Stimulated activated naive B cell treated with anti-CD40 and anti-IgM and Interleukin-4, amounts not matched to agents 10 μg/mL and 1 μg/mL and 100 μg/mL, for 72 hours (primary cell): ENCODE data around the gene GRK6.

Experiments used
- ATAC-seq, 2 donors: fragments of 150-1000 bp; cut with Tn5 transposase; replicated peaks; 2 replicates each; pipeline ENCODE4 v1.10.0; 2021; ENCODE audit warnings: moderate library complexity in 1 of 2
- DNase-seq: peaks from one replicate; pipeline ENCODE4 v3.0.0; 2021
- H3K27ac Mint-ChIP-seq: one replicate; pipeline ENCODE4 v1.8.0; 2022; ENCODE audit warnings: mild to moderate bottlenecking, mixed read lengths
- H3K27me3 Mint-ChIP-seq, 2 donors: one replicate each; pipeline ENCODE4 v1.8.0; 2022; ENCODE audit warnings: mixed read lengths in 2 of 2
- H3K36me3 Mint-ChIP-seq, 2 donors: one replicate each; pipeline ENCODE4 v1.8.0; 2022; ENCODE audit warnings: mixed read lengths in 2 of 2, mild to moderate bottlenecking in 1 of 2
- H3K4me1 Mint-ChIP-seq, 2 donors: one replicate each; pipeline ENCODE4 v1.8.0; 2022; ENCODE audit warnings: mixed read lengths in 2 of 2, mild to moderate bottlenecking in 1 of 2
- H3K4me3 Mint-ChIP-seq, 2 donors: one replicate each; pipeline ENCODE4 v1.8.0; 2022; ENCODE audit warnings: mild to moderate bottlenecking in 2 of 2, mixed read lengths in 2 of 2, moderate library complexity in 1 of 2
- H3K9me3 Mint-ChIP-seq, 2 donors: one replicate each; pipeline ENCODE4 v1.8.0; 2022; ENCODE audit warnings: mixed read lengths in 2 of 2, mild to moderate bottlenecking in 1 of 2

GRK6 gene

GRCh38 chr5:177455661-177456590 is 29.4 kb downstream of the GRK6 start:
- Mint-ChIP-seq H3K27me3 (no peaks in the 10 kb centered on the region), H3K4me1 (peaks cover 19 to 44% of the 10 kb centered on the region in 2 donors), H3K9me3 (no peaks in the 10 kb centered on the region), H3K36me3 (peaks cover under 1 to 3% of the 10 kb centered on the region in 2 donors), H3K27ac (peak overlapping the region; percentile 82), H3K4me3 (peak overlapping the region; percentile 83 to 86)
- peak; percentile 83 for DNase-seq
- ATAC-seq, result peak; percentile 44 to 50

- Mint-ChIP-seq H3K4me1 (peaks cover 22 to 45% of the 10 kb centered on the region in 2 donors), H3K36me3 (peaks cover 0 to 1% of the 10 kb centered on the region in 2 donors), H3K9me3 (no peaks in the 10 kb centered on the region), H3K4me3 (peak overlapping the region; percentile 83 to 86), H3K27me3 (peaks cover 4% of the 10 kb centered on the region in 2 donors), H3K27ac (no peak overlapping the region)
- ATAC-seq (no peak), DNase-seq (no peak)
Observed at GRCh38 chr5:177456591-177456964, 30.1 kb downstream of the GRK6 start.

- peak; percentile 66 for DNase-seq
- Mint-ChIP-seq H3K4me3 (no peak overlapping the region), H3K27ac (no peak overlapping the region)
Observed at GRCh38 chr5:177456976-177457851, 30.7 kb downstream of the GRK6 start.

GRCh38 chr5:177457852-177458681 is 31.6 kb downstream of the GRK6 start:
- H3K4me3 Mint-ChIP-seq, result no peak overlapping the region
- peaks cover 24 to 46% of the 10 kb centered on the region in 2 donors for H3K4me1 Mint-ChIP-seq
- H3K27ac Mint-ChIP-seq, result no peak overlapping the region
- peaks cover 0 to 1% of the 10 kb centered on the region in 2 donors for H3K36me3 Mint-ChIP-seq
- no peaks in the 10 kb centered on the region for H3K9me3 Mint-ChIP-seq
- ATAC-seq (no peak), DNase-seq (no peak)
- H3K27me3 Mint-ChIP-seq, result peaks cover 4 to 6% of the 10 kb centered on the region in 2 donors

More at GRCh38 chr5:177456976-177457851, 30.7 kb downstream of the GRK6 start:
- Mint-ChIP-seq H3K9me3 (no peaks in the 10 kb centered on the region), H3K27me3 (peaks cover 4 to 6% of the 10 kb centered on the region in 2 donors), H3K36me3 (peaks cover 0 to 1% of the 10 kb centered on the region in 2 donors), H3K4me1 (peaks cover 26 to 46% of the 10 kb centered on the region in 2 donors)
- ATAC-seq, result peak; percentile 20 to 24

GRCh38 chr5:177458912-177459350 is 32.5 kb downstream of the GRK6 start:
- Mint-ChIP-seq H3K4me1 (peaks cover 15 to 38% of the 10 kb centered on the region in 2 donors), H3K27ac (no peak overlapping the region), H3K36me3 (peaks cover 0 to 1% of the 10 kb centered on the region in 2 donors), H3K9me3 (no peaks in the 10 kb centered on the region), H3K27me3 (peaks cover 4 to 6% of the 10 kb centered on the region in 2 donors), H3K4me3 (no peak overlapping the region)
- no peak for ATAC-seq
- DNase-seq, result no peak

- H3K4me3 Mint-ChIP-seq, result no peak overlapping the region
- H3K27ac Mint-ChIP-seq, result no peak overlapping the region
- ATAC-seq (no peak), DNase-seq (no peak)
- peaks cover 0 to 1% of the 10 kb centered on the region in 2 donors for H3K36me3 Mint-ChIP-seq
- H3K27me3 Mint-ChIP-seq, result peaks cover 4 to 6% of the 10 kb centered on the region in 2 donors
- H3K9me3 Mint-ChIP-seq, result no peaks in the 10 kb centered on the region
- H3K4me1 Mint-ChIP-seq, result peaks cover 14 to 34% of the 10 kb centered on the region in 2 donors
Observed at GRCh38 chr5:177459357-177459756, 32.9 kb downstream of the GRK6 start.

GRCh38 chr5:177459819-177460628 is 33.5 kb downstream of the GRK6 start:
- H3K36me3 Mint-ChIP-seq, result peaks cover 0 to 1% of the 10 kb centered on the region in 2 donors
- H3K4me3 Mint-ChIP-seq, result no peak overlapping the region
- peaks cover 4 to 6% of the 10 kb centered on the region in 2 donors for H3K27me3 Mint-ChIP-seq
- H3K4me1 Mint-ChIP-seq, result peaks cover 14 to 34% of the 10 kb centered on the region in 2 donors
- no peak for ATAC-seq
- DNase-seq, result no peak
- peak overlapping the region; percentile 37 for H3K27ac Mint-ChIP-seq
- H3K9me3 Mint-ChIP-seq, result no peaks in the 10 kb centered on the region

GRCh38 chr5:177462021-177462670 is 35.7 kb downstream of the GRK6 start:
- Mint-ChIP-seq H3K9me3 (no peaks in the 10 kb centered on the region), H3K4me1 (peaks cover 11 to 21% of the 10 kb centered on the region in 2 donors), H3K27me3 (peaks cover 4 to 6% of the 10 kb centered on the region in 2 donors), H3K36me3 (no peaks in the 10 kb centered on the region), H3K4me3 (peak overlapping the region; percentile 49 to 65), H3K27ac (peak overlapping the region; percentile 84)
- DNase-seq, result no peak
- ATAC-seq, result no peak

GRCh38 chr5:177465044-177465443 is 38.6 kb downstream of the GRK6 start:
- ATAC-seq (no peak), DNase-seq (no peak)
- Mint-ChIP-seq H3K27ac (no peak overlapping the region), H3K36me3 (no peaks in the 10 kb centered on the region), H3K9me3 (no peaks in the 10 kb centered on the region), H3K27me3 (peaks cover 4 to 6% of the 10 kb centered on the region in 2 donors), H3K4me3 (no peak overlapping the region), H3K4me1 (peaks cover 9 to 17% of the 10 kb centered on the region in 2 donors)

GRCh38 chr5:177466861-177467260 is 40.4 kb downstream of the GRK6 start:
- H3K27ac Mint-ChIP-seq, result peak overlapping the region; percentile 25
- H3K27me3 Mint-ChIP-seq, result no peaks in the 10 kb centered on the region
- DNase-seq, result no peak
- H3K36me3 Mint-ChIP-seq, result no peaks in the 10 kb centered on the region
- no peak overlapping the region for H3K4me3 Mint-ChIP-seq
- no peak for ATAC-seq
- no peaks in the 10 kb centered on the region for H3K9me3 Mint-ChIP-seq
- peaks cover 7 to 12% of the 10 kb centered on the region in 2 donors for H3K4me1 Mint-ChIP-seq

GRCh38 chr5:177467436-177467835 is 41.0 kb downstream of the GRK6 start:
- Mint-ChIP-seq H3K4me3 (no peak overlapping the region), H3K36me3 (no peaks in the 10 kb centered on the region), H3K4me1 (peaks cover 4 to 6% of the 10 kb centered on the region in 2 donors), H3K27ac (no peak overlapping the region), H3K27me3 (no peaks in the 10 kb centered on the region), H3K9me3 (no peaks in the 10 kb centered on the region)
- ATAC-seq (no peak), DNase-seq (no peak)

- ATAC-seq (no peak), DNase-seq (no peak)
- no peak overlapping the region for H3K27ac Mint-ChIP-seq
- H3K4me3 Mint-ChIP-seq, result no peak overlapping the region
- no peaks in the 10 kb centered on the region for H3K9me3 Mint-ChIP-seq
- H3K27me3 Mint-ChIP-seq, result no peaks in the 10 kb centered on the region
- H3K4me1 Mint-ChIP-seq, result peaks cover 0 to 4% of the 10 kb centered on the region in 2 donors
- no peaks in the 10 kb centered on the region for H3K36me3 Mint-ChIP-seq
Observed at GRCh38 chr5:177468329-177468684, 41.8 kb downstream of the GRK6 start.
